Prostate gland (tissue), 2 donors: Measurements from ENCODE around the gene VAV3. TPM values are rescaled to one million over a fixed set of nuclear protein-coding genes. Genes with fewer than 3 reads are reported as not detected.

Source experiments
- DNase-seq: peaks from one replicate; pipeline ENCODE4 v3.0.0-alpha.2; 2019; ENCODE audit warnings: low spot score
- H3K27ac ChIP-seq, 2 donors: fragments of 200-600 bp; sonication (generic); 2 replicates each; pipeline ENCODE4 v1.5.1; 2017 to 2019
- H3K27me3 ChIP-seq: fragments of 200-600 bp; sonication (generic); replicated peaks from 2 replicates; pipeline ENCODE4 v1.5.1; 2019; ENCODE audit not compliant: insufficient read depth
- H3K36me3 ChIP-seq, 2 donors: fragments of 200-600 bp; sonication (generic); 1 replicate in 1 of 2; 2 replicates in 1 of 2; pipeline versions ENCODE4 v1.5.1 to v1.8.1; 2017 to 2019
- H3K4me1 ChIP-seq: fragments of 200-600 bp; sonication (generic); replicated peaks from 2 replicates; pipeline ENCODE4 v1.5.1; 2019
- H3K4me3 ChIP-seq, 2 donors: fragments of 200-600 bp; sonication (generic); 2 replicates each; pipeline ENCODE4 v1.5.1; 2017 to 2019
- H3K9me3 ChIP-seq: fragments of 200-600 bp; sonication (generic); 2 replicates; pipeline ENCODE4 v1.5.1; 2017
- POLR2A ChIP-seq: fragments of 450-650 bp; IDR thresholded peaks from one replicate; pipeline ENCODE4 v1.6.1; 2016; ENCODE audit warnings: antibody characterized with exemption, mild to moderate bottlenecking
- POLR2AphosphoS5 ChIP-seq: sonication (generic); formaldehyde crosslinking; IDR thresholded peaks from one replicate; pipeline ENCODE4 v1.6.1; 2017; ENCODE audit warnings: antibody characterized with exemption
- WGBS: methylation state at CpG from one replicate; pipeline ENCODE4 v1.1.5; 2018; 5-methylcytosine and 5-hydroxymethylcytosine counted together
- intact Hi-C: fragments of 100-400 bp; cut with DNase I; formaldehyde crosslinking; loops from one replicate; pipeline ENCODE4 v1.14.2; 2022
- total RNA-seq, 2 donors: library from RNA; depleted of rRNA; stranded (reverse); fragments of >200 nt; gene quantifications; one replicate each; pipeline ENCODE4 v1.1.0, GENCODE V29; 2016
- TF ChIP-seq, protein P1 (sequence below), 4 experiments: fragments of 200-600 bp in 2 of 4; fragments of 450-650 bp in 2 of 4; sonication (generic) in 2 of 4; IDR thresholded peaks; 1 replicate in 3 of 4; 2 replicates in 1 of 4; pipeline ENCODE4 v1.5.1; 2016 to 2019; ENCODE audit warnings: antibody characterized with exemption in 4 of 4, mild to moderate bottlenecking in 2 of 4, moderate library complexity in 2 of 4

VAV3 gene
- total RNA-seq, 2 donors from 2014 or later = 14.5 TPM

DNA sequence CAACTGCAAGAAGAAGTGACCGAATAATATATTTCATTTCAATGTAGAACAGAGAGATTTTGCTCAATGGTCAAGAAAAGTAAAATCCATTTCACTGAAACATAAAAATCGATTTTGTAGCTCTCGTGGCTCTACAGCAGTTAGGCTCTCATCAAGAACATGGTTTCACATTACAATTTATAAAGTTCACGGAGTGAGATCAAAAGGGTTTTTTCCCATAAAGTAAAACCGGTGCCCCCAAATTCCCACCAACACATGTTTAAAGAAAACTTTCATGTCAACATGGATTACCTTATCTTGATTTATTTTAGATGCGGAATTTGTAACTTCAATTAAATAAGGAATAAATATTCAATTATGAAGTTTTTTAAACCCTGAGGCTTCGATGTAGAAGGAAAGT, 16.3 kb upstream of the VAV3 start:
- Histone ChIP-seq H3K9me3 (no peaks in the 10 kb centered on the region), H3K4me3 (no peak overlapping the region), H3K4me1 (no peaks in the 10 kb centered on the region), H3K27ac (no peak overlapping the region), H3K36me3 (no peaks in the 10 kb centered on the region), H3K27me3 (no peaks in the 10 kb centered on the region)
- no peak for DNase-seq
- intact Hi-C loops = no loop called here
- 34% methylated on average over 7 of the region's 7 CpGs for WGBS
- TF ChIP-seq POLR2A = no peak
- no peak for TF ChIP-seq POLR2AphosphoS5
- TF ChIP-seq, protein P1, sequence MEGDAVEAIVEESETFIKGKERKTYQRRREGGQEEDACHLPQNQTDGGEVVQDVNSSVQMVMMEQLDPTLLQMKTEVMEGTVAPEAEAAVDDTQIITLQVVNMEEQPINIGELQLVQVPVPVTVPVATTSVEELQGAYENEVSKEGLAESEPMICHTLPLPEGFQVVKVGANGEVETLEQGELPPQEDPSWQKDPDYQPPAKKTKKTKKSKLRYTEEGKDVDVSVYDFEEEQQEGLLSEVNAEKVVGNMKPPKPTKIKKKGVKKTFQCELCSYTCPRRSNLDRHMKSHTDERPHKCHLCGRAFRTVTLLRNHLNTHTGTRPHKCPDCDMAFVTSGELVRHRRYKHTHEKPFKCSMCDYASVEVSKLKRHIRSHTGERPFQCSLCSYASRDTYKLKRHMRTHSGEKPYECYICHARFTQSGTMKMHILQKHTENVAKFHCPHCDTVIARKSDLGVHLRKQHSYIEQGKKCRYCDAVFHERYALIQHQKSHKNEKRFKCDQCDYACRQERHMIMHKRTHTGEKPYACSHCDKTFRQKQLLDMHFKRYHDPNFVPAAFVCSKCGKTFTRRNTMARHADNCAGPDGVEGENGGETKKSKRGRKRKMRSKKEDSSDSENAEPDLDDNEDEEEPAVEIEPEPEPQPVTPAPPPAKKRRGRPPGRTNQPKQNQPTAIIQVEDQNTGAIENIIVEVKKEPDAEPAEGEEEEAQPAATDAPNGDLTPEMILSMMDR (IDR thresholded peaks at IDR 0.05) = no peak

DNA sequence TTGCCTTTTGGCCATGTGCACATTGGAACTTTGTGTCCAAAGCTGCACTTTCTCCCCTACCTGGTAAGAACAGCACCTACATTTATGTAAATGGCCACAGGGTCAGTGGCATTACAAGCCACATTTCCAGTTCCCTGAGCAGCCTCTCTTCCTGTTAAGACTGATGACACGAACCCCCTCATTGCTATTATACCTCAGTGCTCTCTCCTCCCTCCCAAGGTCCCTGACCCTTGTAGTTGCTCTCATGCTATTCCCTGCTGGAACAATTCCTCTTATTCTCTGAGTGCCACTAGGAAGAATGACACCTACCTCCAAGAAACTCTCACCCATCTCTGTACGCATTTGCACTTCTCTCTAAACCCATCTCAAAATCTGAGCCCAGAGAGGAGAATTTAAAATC, 14.9 kb upstream of the VAV3 start:
- Histone ChIP-seq H3K27ac (no peak overlapping the region), H3K4me3 (no peak overlapping the region), H3K36me3 (no peaks in the 10 kb centered on the region), H3K9me3 (no peaks in the 10 kb centered on the region), H3K4me1 (no peaks in the 10 kb centered on the region), H3K27me3 (no peaks in the 10 kb centered on the region)
- TF ChIP-seq POLR2A (no peak), POLR2AphosphoS5 (no peak)
- TF ChIP-seq, protein P1 (IDR thresholded peaks at IDR 0.05) = no peak
- no peak for DNase-seq
- intact Hi-C loops = no loop called here
- 94% methylated on average over 1 of the region's 2 CpGs for WGBS

GRCh38 chr1:107979088-107979487, 14.1 kb upstream of the VAV3 start:
- H3K36me3 ChIP-seq = no peaks in the 10 kb centered on the region
- WGBS = 87% methylated on average over 3 of the region's 3 CpGs
- TF ChIP-seq POLR2A (no peak), POLR2AphosphoS5 (no peak)
- TF ChIP-seq, protein P1 (IDR thresholded peaks at IDR 0.05) = no peak
- H3K4me3 ChIP-seq = no peak overlapping the region
- no peaks in the 10 kb centered on the region for H3K9me3 ChIP-seq
- H3K27me3 ChIP-seq = no peaks in the 10 kb centered on the region
- no peak overlapping the region for H3K27ac ChIP-seq
- DNase-seq = no peak
- intact Hi-C loops = no loop called here
- H3K4me1 ChIP-seq = no peaks in the 10 kb centered on the region

DNA sequence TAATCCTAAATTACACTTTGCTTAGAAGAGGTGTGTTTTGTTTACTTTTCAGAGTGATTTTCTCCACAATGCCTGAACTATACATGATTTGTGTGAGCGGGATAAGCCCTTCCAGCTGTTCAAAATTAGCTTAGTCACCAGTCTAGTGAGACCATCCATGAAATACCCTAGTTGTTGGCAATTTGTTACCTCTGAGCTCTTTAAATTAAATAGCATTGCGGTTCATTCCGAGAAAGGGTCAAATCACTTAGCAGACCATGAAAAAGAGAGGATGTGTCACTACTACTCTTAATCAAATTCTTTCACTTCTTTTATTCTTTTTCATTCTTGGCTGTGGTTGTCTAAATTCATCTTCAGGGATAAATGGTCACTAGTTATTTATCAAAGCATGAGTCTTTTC, 11.9 kb upstream of the VAV3 start:
- Histone ChIP-seq H3K27me3 (no peaks in the 10 kb centered on the region), H3K36me3 (no peaks in the 10 kb centered on the region), H3K27ac (no peak overlapping the region), H3K4me3 (no peak overlapping the region), H3K9me3 (no peaks in the 10 kb centered on the region), H3K4me1 (no peaks in the 10 kb centered on the region)
- intact Hi-C loops = no loop called here
- no peak for DNase-seq
- 82% methylated on average over 3 of the region's 3 CpGs for WGBS
- TF ChIP-seq POLR2AphosphoS5 (no peak), POLR2A (no peak)
- TF ChIP-seq, protein P1 (IDR thresholded peaks at IDR 0.05) = no peak

GRCh38 chr1:107976431-107976830, 11.5 kb upstream of the VAV3 start:
- no peak for TF ChIP-seq POLR2AphosphoS5
- TF ChIP-seq POLR2A = no peak
- TF ChIP-seq, protein P1 (IDR thresholded peaks at IDR 0.05) = no peak
- WGBS = 86% methylated on average over 3 of the region's 3 CpGs
- intact Hi-C loops = no loop called here

More at GRCh38 chr1:107976431-107976830, 11.5 kb upstream of the VAV3 start:
- no peak overlapping the region for H3K27ac ChIP-seq
- no peak for DNase-seq
- H3K9me3 ChIP-seq = no peaks in the 10 kb centered on the region
- no peak overlapping the region for H3K4me3 ChIP-seq
- H3K4me1 ChIP-seq = no peaks in the 10 kb centered on the region
- H3K36me3 ChIP-seq = no peaks in the 10 kb centered on the region
- no peaks in the 10 kb centered on the region for H3K27me3 ChIP-seq
